ENCODE results near the gene PRICKLE2. TPM values are rescaled to one million over a fixed set of nuclear protein-coding genes. Genes with fewer than 3 reads are reported as not detected.

PRICKLE2 gene
- polyA plus RNA-seq, 3 donors = not detected

GRCh38 chr3:64094713-64095079 lies 130.6 kb downstream of the PRICKLE2 start:
- 100% methylated on average over 1 of the region's 2 CpGs for WGBS (ENCODE audit: insufficient coverage)
- peaks cover 0 to 5% (median 2%) of the 10 kb centered on the region in 3 donors for H3K27me3 Mint-ChIP-seq (ENCODE audit: low read depth in 3 of 3)
- H3K4me1 Mint-ChIP-seq = no peaks in the 10 kb centered on the region
- DNase-seq = no peak
- Histone ChIP-seq H4K20me1 (ENCODE audit: insufficient read depth, low read length) (no peaks in the 10 kb centered on the region), H3K9ac (ENCODE audit: insufficient read depth, low read length, poor library complexity, severe bottlenecking) (no peak overlapping the region), H3K27me3 (ENCODE audit: control insufficient read depth in 2 of 2, insufficient read depth in 2 of 2, low read length in 2 of 2) (no peaks in the 10 kb centered on the region), H3K4me1 (ENCODE audit: control insufficient read depth in 1 of 2, insufficient read depth in 2 of 2, low read length in 2 of 2) (no peaks in the 10 kb centered on the region), H3K9me3 (replicated peaks in 1 of 2; ENCODE audit: control insufficient read depth in 1 of 2, insufficient read depth in 1 of 2, low read length in 2 of 2) (no peaks in the 10 kb centered on the region), H2AFZ (ENCODE audit: insufficient read depth, low read depth, low read length, poor library complexity, severe bottlenecking) (no peak overlapping the region), H3K36me3 (replicated peaks in 1 of 2; ENCODE audit: control insufficient read depth in 1 of 2, insufficient read depth in 2 of 2, low read length in 2 of 2) (no peaks in the 10 kb centered on the region), H3K27ac (ENCODE audit: low read depth in 1 of 2, low read length in 2 of 2) (no peak overlapping the region), H3K4me3 (replicated peaks in 1 of 3; ENCODE audit: low read depth in 2 of 3, low read length in 3 of 3) (no peak overlapping the region), H3K79me2 (ENCODE audit: insufficient read depth, low read length) (no peaks in the 10 kb centered on the region), H3K4me2 (replicated peaks; ENCODE audit: extremely low read depth, low read length, poor library complexity, severe bottlenecking) (no peak overlapping the region)
- no peak overlapping the region for H3K27ac Mint-ChIP-seq
- TF ChIP-seq, protein P1, sequence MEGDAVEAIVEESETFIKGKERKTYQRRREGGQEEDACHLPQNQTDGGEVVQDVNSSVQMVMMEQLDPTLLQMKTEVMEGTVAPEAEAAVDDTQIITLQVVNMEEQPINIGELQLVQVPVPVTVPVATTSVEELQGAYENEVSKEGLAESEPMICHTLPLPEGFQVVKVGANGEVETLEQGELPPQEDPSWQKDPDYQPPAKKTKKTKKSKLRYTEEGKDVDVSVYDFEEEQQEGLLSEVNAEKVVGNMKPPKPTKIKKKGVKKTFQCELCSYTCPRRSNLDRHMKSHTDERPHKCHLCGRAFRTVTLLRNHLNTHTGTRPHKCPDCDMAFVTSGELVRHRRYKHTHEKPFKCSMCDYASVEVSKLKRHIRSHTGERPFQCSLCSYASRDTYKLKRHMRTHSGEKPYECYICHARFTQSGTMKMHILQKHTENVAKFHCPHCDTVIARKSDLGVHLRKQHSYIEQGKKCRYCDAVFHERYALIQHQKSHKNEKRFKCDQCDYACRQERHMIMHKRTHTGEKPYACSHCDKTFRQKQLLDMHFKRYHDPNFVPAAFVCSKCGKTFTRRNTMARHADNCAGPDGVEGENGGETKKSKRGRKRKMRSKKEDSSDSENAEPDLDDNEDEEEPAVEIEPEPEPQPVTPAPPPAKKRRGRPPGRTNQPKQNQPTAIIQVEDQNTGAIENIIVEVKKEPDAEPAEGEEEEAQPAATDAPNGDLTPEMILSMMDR (IDR thresholded peaks at IDR 0.05) = no peak
- intact Hi-C loops (cut with micrococcal nuclease) = no loop called here
- H3K36me3 Mint-ChIP-seq = no peaks in the 10 kb centered on the region
- peaks cover 0 to 6% (median 2%) of the 10 kb centered on the region in 7 donors for H3K9me3 Mint-ChIP-seq
- no peak overlapping the region for H3K4me3 Mint-ChIP-seq

DNA sequence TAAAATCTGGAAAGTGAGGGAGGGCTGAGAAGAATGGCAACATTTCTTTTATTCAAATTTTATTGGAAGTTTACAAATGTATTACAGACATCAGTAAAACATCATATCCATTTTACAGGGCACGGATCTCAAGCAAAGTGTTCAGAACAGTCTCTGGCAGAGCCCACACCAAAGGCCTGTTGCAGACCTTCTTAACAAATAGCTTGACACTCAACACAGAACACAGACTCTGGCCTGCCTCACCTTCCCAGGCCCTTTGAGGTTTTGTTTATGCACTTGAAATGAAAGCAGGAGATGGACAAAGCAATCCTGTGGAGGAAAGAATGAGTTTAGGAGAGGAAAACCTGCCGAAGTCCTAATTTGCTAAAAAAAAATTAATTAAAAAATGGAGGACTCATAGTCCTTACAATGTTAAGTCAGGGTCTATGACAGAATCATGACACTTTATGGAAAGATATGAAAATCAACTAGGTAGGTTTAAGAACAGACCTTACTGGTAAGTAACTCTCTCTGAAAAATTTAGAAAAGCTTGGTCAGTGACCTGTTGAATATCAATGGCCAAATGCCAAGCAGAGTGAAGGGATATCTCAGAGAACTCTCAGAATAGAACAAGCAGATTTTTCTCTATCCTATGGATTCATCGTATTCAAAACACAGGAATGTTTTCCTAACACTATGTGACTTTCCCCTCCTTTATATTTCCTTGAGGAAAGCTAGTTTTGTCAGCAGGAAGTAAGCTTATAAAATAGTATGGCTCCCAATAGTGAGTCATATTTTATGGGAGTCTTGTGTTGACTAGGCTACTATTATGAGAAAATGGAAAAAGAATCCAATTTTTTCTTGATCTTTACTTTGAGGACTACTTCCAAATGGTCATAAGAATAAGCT lies 131.2 kb downstream of the PRICKLE2 start:
- no peaks in the 10 kb centered on the region for H3K4me1 Mint-ChIP-seq
- no peaks in the 10 kb centered on the region for H3K36me3 ChIP-seq (replicated peaks in 1 of 2; ENCODE audit: control insufficient read depth in 1 of 2, insufficient read depth in 2 of 2, low read length in 2 of 2)
- intact Hi-C loops (cut with micrococcal nuclease) = no loop called here
- no peak overlapping the region for H3K4me3 Mint-ChIP-seq
- no peak overlapping the region for H3K27ac Mint-ChIP-seq
- no peaks in the 10 kb centered on the region for H3K79me2 ChIP-seq (ENCODE audit: insufficient read depth, low read length)
- no peak overlapping the region for H3K27ac ChIP-seq (ENCODE audit: low read depth in 1 of 2, low read length in 2 of 2)
- no peak overlapping the region for H3K4me2 ChIP-seq (replicated peaks; ENCODE audit: extremely low read depth, low read length, poor library complexity, severe bottlenecking)
- H3K9ac ChIP-seq (ENCODE audit: insufficient read depth, low read length, poor library complexity, severe bottlenecking) = no peak overlapping the region
- H3K9me3 Mint-ChIP-seq = peaks cover 0 to 4% (median 2%) of the 10 kb centered on the region in 7 donors
- TF ChIP-seq, protein P1 (IDR thresholded peaks at IDR 0.05) = no peak
- no peaks in the 10 kb centered on the region for H3K27me3 ChIP-seq (ENCODE audit: control insufficient read depth in 2 of 2, insufficient read depth in 2 of 2, low read length in 2 of 2)
- H3K9me3 ChIP-seq (replicated peaks in 1 of 2; ENCODE audit: control insufficient read depth in 1 of 2, insufficient read depth in 1 of 2, low read length in 2 of 2) = no peaks in the 10 kb centered on the region
- no peak for DNase-seq
- no peaks in the 10 kb centered on the region for H3K36me3 Mint-ChIP-seq
- H3K4me3 ChIP-seq (replicated peaks in 1 of 3; ENCODE audit: low read depth in 2 of 3, low read length in 3 of 3) = no peak overlapping the region
- H4K20me1 ChIP-seq (ENCODE audit: insufficient read depth, low read length) = no peaks in the 10 kb centered on the region
- 83% methylated on average over 1 of the region's 3 CpGs for WGBS (ENCODE audit: insufficient coverage)
- H3K27me3 Mint-ChIP-seq (ENCODE audit: low read depth in 3 of 3) = peaks cover 0 to 5% (median 0%) of the 10 kb centered on the region in 3 donors
- H2AFZ ChIP-seq (ENCODE audit: insufficient read depth, low read depth, low read length, poor library complexity, severe bottlenecking) = no peak overlapping the region
- no peaks in the 10 kb centered on the region for H3K4me1 ChIP-seq (ENCODE audit: control insufficient read depth in 1 of 2, insufficient read depth in 2 of 2, low read length in 2 of 2)

Data from CD14-positive monocyte (primary cell).